DND-41 (cell line): ENCODE measurements around the gene FUCA1.

ENCODE experiments used
- ATAC-seq: fragments of 200-7000 bp; cut with Tn5 transposase; 3 replicates; pipeline ENCODE4 v1.9.1; 2021; ENCODE audit warnings: low read depth; ENCODE audit not compliant: insufficient read depth
- DNase-seq: peaks from one replicate; pipeline ENCODE4 v3.0.0-alpha.2; 2020
- H2AFZ ChIP-seq: 2 replicates; pipeline ENCODE4 v1.6.0; 2012; ENCODE audit warnings: low read depth, low read length
- H3K27ac ChIP-seq: 2 replicates; pipeline ENCODE4 v1.5.1; 2012; ENCODE audit warnings: low read length, inconsistent platforms
- H3K27me3 ChIP-seq: fragments of 200-600 bp; sonication (generic); 2 replicates; pipeline ENCODE4 v1.6.0; 2012; ENCODE audit warnings: low read length, mild to moderate bottlenecking, inconsistent platforms; ENCODE audit not compliant: insufficient read depth, poor library complexity
- H3K36me3 ChIP-seq: 2 replicates; pipeline ENCODE4 v1.5.1; 2012; ENCODE audit warnings: low read length, inconsistent platforms; ENCODE audit not compliant: insufficient read depth
- H3K4me1 ChIP-seq: 2 replicates; pipeline ENCODE4 v1.5.1; 2012; ENCODE audit warnings: mild to moderate bottlenecking, low read length; ENCODE audit not compliant: insufficient read depth
- H3K4me2 ChIP-seq: 2 replicates; pipeline ENCODE4 v1.6.0; 2012; ENCODE audit warnings: mild to moderate bottlenecking, moderate library complexity, low read length, inconsistent platforms; ENCODE audit not compliant: insufficient read depth
- H3K4me3 ChIP-seq, 2 experiments: fragments of 200-600 bp in 1 of 2; shearing (Covaris generic) in 1 of 2; 2 replicates each; pipeline ENCODE4 v1.5.1; 2012 to 2016; ENCODE audit warnings: inconsistent platforms in 2 of 2, low read length in 2 of 2, mild to moderate bottlenecking in 2 of 2, low read depth in 1 of 2, moderate library complexity in 1 of 2
- H3K79me2 ChIP-seq: 2 replicates; pipeline ENCODE4 v1.6.0; 2012; ENCODE audit warnings: low read length, inconsistent platforms; ENCODE audit not compliant: insufficient read depth
- H3K9ac ChIP-seq: 2 replicates; pipeline ENCODE4 v1.6.0; 2012; ENCODE audit warnings: low read depth, mild to moderate bottlenecking, inconsistent platforms, low read length, moderate library complexity
- H3K9me3 ChIP-seq: 2 replicates; pipeline ENCODE4 v1.5.1; 2012; ENCODE audit warnings: low read length, moderate library complexity, mild to moderate bottlenecking, inconsistent platforms; ENCODE audit not compliant: insufficient read depth, severe bottlenecking
- H4K20me1 ChIP-seq: 2 replicates; pipeline ENCODE4 v1.6.0; 2012; ENCODE audit warnings: low read length; ENCODE audit not compliant: insufficient read depth
- EZH2 ChIP-seq: IDR thresholded peaks from 3 replicates; pipeline ENCODE4 v1.6.1; 2012; ENCODE audit warnings: borderline replicate concordance, low read depth, mild to moderate bottlenecking, moderate library complexity, low read length, inconsistent platforms; ENCODE audit not compliant: severe bottlenecking
- TF ChIP-seq, protein P1 (sequence below): IDR thresholded peaks from 2 replicates; pipeline ENCODE4 v1.5.1; 2012; ENCODE audit warnings: borderline replicate concordance, low read length, moderate library complexity, mild to moderate bottlenecking; ENCODE audit not compliant: poor library complexity, severe bottlenecking; ENCODE audit errors: extremely low read depth

Gene FUCA1

DNA sequence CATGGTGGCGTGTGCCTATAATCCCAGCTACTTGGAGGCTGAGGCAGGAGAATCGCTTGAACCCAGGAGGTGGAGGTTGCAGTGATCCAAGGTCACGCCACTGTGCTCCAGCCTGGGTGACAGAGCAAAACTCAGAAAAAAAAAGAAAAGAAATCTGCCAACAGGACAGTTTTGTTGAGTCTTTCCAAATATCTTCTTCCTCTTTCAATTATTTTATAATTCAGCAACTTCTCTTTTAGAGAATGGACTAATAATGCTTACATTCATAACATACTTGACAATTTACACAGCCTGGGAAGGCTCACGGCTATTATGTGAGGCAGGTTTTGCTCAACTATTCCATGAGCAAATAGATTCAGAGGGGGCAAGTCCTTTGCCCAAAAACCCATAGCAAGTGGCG is 27.0 kb upstream of the FUCA1 start:
- H3K9me3 ChIP-seq = no peaks in the 10 kb centered on the region
- H3K4me1 ChIP-seq = no peaks in the 10 kb centered on the region
- no peaks in the 10 kb centered on the region for H3K79me2 ChIP-seq
- no peak for DNase-seq
- H4K20me1 ChIP-seq = no peaks in the 10 kb centered on the region
- ATAC-seq = no peak
- peaks cover 5% of the 10 kb centered on the region for H3K27me3 ChIP-seq
- H3K4me3 ChIP-seq = no peak overlapping the region
- TF ChIP-seq EZH2 = no peak
- TF ChIP-seq, protein P1, sequence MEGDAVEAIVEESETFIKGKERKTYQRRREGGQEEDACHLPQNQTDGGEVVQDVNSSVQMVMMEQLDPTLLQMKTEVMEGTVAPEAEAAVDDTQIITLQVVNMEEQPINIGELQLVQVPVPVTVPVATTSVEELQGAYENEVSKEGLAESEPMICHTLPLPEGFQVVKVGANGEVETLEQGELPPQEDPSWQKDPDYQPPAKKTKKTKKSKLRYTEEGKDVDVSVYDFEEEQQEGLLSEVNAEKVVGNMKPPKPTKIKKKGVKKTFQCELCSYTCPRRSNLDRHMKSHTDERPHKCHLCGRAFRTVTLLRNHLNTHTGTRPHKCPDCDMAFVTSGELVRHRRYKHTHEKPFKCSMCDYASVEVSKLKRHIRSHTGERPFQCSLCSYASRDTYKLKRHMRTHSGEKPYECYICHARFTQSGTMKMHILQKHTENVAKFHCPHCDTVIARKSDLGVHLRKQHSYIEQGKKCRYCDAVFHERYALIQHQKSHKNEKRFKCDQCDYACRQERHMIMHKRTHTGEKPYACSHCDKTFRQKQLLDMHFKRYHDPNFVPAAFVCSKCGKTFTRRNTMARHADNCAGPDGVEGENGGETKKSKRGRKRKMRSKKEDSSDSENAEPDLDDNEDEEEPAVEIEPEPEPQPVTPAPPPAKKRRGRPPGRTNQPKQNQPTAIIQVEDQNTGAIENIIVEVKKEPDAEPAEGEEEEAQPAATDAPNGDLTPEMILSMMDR = no peak
- no peak overlapping the region for H2AFZ ChIP-seq
- H3K36me3 ChIP-seq = no peaks in the 10 kb centered on the region
- H3K9ac ChIP-seq = no peak overlapping the region
- H3K4me2 ChIP-seq = no peak overlapping the region
- H3K27ac ChIP-seq = no peak overlapping the region

DNA sequence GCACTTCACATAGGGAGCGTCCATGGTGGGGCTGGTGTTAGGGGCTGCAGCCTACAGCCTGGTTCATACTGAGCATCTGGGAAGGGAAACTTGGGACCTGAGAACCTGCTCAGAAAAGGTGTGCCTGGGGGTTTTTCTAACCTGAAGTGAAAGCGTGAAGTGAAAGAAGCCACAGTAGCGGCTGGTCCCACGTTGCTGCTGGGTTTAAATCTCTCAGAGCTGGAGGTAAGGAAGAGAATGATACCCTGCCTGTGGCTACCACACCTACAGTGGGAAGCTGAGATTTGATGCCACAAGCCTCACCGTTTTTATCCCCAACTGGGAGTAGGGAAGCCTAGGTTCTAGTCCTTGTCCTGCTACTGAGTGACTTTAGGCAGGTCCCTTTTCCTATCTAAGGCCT is 21.0 kb upstream of the FUCA1 start:
- Histone ChIP-seq H3K9me3 (no peaks in the 10 kb centered on the region), H3K9ac (no peak overlapping the region), H3K27me3 (peaks cover 5% of the 10 kb centered on the region), H4K20me1 (no peaks in the 10 kb centered on the region), H3K4me2 (no peak overlapping the region), H3K79me2 (no peaks in the 10 kb centered on the region), H3K4me3 (no peak overlapping the region), H2AFZ (no peak overlapping the region), H3K27ac (no peak overlapping the region), H3K4me1 (no peaks in the 10 kb centered on the region), H3K36me3 (no peaks in the 10 kb centered on the region)
- TF ChIP-seq, protein P1 = no peak
- no peak for TF ChIP-seq EZH2
- no peak for ATAC-seq
- DNase-seq = no peak

- ATAC-seq (no peak), DNase-seq (no peak)
- H3K9ac ChIP-seq = no peak overlapping the region
- H2AFZ ChIP-seq = no peak overlapping the region
- H3K4me3 ChIP-seq = no peak overlapping the region
- no peaks in the 10 kb centered on the region for H3K79me2 ChIP-seq
- H3K27me3 ChIP-seq = no peaks in the 10 kb centered on the region
- no peak overlapping the region for H3K27ac ChIP-seq
- no peaks in the 10 kb centered on the region for H3K9me3 ChIP-seq
- TF ChIP-seq EZH2 = no peak
- TF ChIP-seq, protein P1 = no peak
- no peak overlapping the region for H3K4me2 ChIP-seq
- H3K4me1 ChIP-seq = no peaks in the 10 kb centered on the region
- no peaks in the 10 kb centered on the region for H4K20me1 ChIP-seq
- H3K36me3 ChIP-seq = no peaks in the 10 kb centered on the region
Observed at GRCh38 chr1:23885222-23885621, 17.1 kb upstream of the FUCA1 start.

DNA sequence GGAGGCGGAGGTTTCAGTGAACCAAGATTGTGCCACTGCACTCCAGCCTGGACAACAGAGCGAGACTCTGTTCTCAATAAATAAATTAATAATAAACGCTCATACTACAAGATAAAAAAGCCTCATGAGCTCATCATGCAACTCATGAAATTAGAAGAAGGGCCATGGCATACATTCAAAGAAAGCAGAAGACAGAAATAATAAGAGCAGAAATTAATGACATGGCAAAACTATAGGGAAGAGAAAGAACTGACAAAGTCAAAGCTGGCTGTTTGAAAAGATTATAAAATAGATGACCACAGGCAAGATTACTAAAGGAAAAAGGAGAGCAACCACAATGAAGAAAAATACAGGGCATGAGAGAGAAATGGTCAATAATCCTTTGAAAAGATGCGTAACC is 14.7 kb upstream of the FUCA1 start:
- Histone ChIP-seq H3K4me1 (no peaks in the 10 kb centered on the region), H3K9me3 (peaks cover 20% of the 10 kb centered on the region), H3K4me3 (no peak overlapping the region), H3K9ac (no peak overlapping the region), H4K20me1 (no peaks in the 10 kb centered on the region), H2AFZ (no peak overlapping the region), H3K27me3 (no peaks in the 10 kb centered on the region), H3K4me2 (no peak overlapping the region), H3K27ac (no peak overlapping the region), H3K36me3 (no peaks in the 10 kb centered on the region), H3K79me2 (no peaks in the 10 kb centered on the region)
- DNase-seq = no peak
- ATAC-seq = no peak
- TF ChIP-seq EZH2 = no peak
- TF ChIP-seq, protein P1 = no peak
